CD4-positive, CD25-positive, alpha-beta regulatory T cell (primary cell): ENCODE measurements around the gene CHST3. TPM values are rescaled to one million over a fixed set of nuclear protein-coding genes. Genes with fewer than 3 reads are reported as not detected.

ENCODE experiments used
- ATAC-seq, 2 donors: fragments of 150-1000 bp; cut with Tn5 transposase; one replicate each; pipeline ENCODE4 v1.10.0; 2021; ENCODE audit warnings: low read depth in 2 of 2, moderate number of reproducible peaks in 2 of 2, moderate library complexity in 1 of 2
- DNase-seq, 3 donors: peaks; one replicate each; pipeline versions ENCODE4 v3.0.0 to v3.0.0-alpha.2; 2012 to 2022; ENCODE audit warnings: mixed read lengths in 1 of 3
- H3K27ac ChIP-seq: one replicate; pipeline ENCODE4 v1.7.0; 2013; ENCODE audit warnings: mild to moderate bottlenecking, low read length; ENCODE audit not compliant: insufficient read depth, poor library complexity, severe bottlenecking
- H3K27me3 ChIP-seq: one replicate; pipeline ENCODE4 v1.7.0; 2013; ENCODE audit warnings: low read length; ENCODE audit not compliant: control insufficient read depth, insufficient read depth
- H3K36me3 ChIP-seq: one replicate; pipeline ENCODE4 v1.7.0; 2013; ENCODE audit warnings: mild to moderate bottlenecking, low read length, moderate library complexity; ENCODE audit not compliant: control insufficient read depth, insufficient read depth
- H3K4me1 ChIP-seq: 2 replicates; pipeline ENCODE4 v1.7.0; 2013; ENCODE audit warnings: mild to moderate bottlenecking, low read length; ENCODE audit not compliant: insufficient read depth, control insufficient read depth, poor library complexity, severe bottlenecking
- H3K4me3 ChIP-seq: one replicate; pipeline ENCODE4 v1.7.0; 2013; ENCODE audit warnings: low read depth, mild to moderate bottlenecking, low read length, moderate library complexity
- H3K9me3 ChIP-seq, 2 experiments: 1 replicate in 1 of 2; 2 replicates in 1 of 2; pipeline ENCODE4 v1.7.0; 2013; ENCODE audit warnings: low read length in 2 of 2, mild to moderate bottlenecking in 1 of 2, moderate library complexity in 1 of 2; ENCODE audit not compliant: control insufficient read depth in 2 of 2
- H3K27ac Mint-ChIP-seq, 3 donors: one replicate each; pipeline ENCODE4 v1.8.0; 2020 to 2022; ENCODE audit warnings: mild to moderate bottlenecking in 3 of 3, mixed read lengths in 3 of 3, moderate library complexity in 2 of 3
- H3K27me3 Mint-ChIP-seq: one replicate; pipeline ENCODE4 v1.8.0; 2022; ENCODE audit warnings: mild to moderate bottlenecking, mixed read lengths
- H3K36me3 Mint-ChIP-seq: one replicate; pipeline ENCODE4 v1.8.0; 2020; ENCODE audit warnings: mixed read lengths
- H3K4me1 Mint-ChIP-seq, 4 donors: one replicate each; pipeline ENCODE4 v1.8.0; 2020 to 2022; ENCODE audit warnings: mixed read lengths in 4 of 4, mild to moderate bottlenecking in 1 of 4
- H3K4me3 Mint-ChIP-seq, 4 donors: one replicate each; pipeline ENCODE4 v1.8.0; 2020 to 2022; ENCODE audit warnings: mild to moderate bottlenecking in 4 of 4, mixed read lengths in 4 of 4, moderate library complexity in 3 of 4
- H3K9me3 Mint-ChIP-seq, 7 donors: one replicate each; pipeline ENCODE4 v1.8.0; 2020 to 2022; ENCODE audit warnings: mixed read lengths in 7 of 7, mild to moderate bottlenecking in 3 of 7, moderate library complexity in 2 of 7
- polyA plus RNA-seq, 4 donors: library from polyadenylated mRNA; unstranded; fragments of 300-500 nt; fragmentation: Illumina TruSeq; gene quantifications; one replicate each; pipeline ENCODE4 v1.2.3, GENCODE V29; 2021
- total RNA-seq: library from RNA; stranded (reverse); gene quantifications from one replicate; pipeline ENCODE4 v1.2.3, GENCODE V29; 2022

CHST3 gene
- total and polyA plus RNA-seq, 5 donors from 2014 or later, result not detected

DNA sequence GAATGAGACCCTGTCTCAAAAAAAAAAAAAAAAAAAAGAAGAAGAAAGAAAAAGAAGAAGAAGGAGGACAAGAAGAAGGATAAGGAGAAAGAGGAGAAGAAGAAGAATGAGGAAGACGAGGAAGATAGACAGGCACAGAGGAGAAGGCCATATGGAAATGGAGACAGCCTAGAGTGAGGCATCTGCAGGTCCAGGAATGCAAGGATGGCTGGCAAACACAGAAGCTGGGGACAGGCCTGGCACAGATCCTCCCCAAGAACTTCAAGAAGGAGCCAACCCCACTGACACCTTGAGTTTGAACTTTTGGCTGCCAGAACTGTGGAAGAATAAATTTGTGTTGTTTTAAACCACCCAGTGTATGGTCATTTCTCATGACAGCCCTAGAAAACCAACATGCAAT, 85.3 kb downstream of the CHST3 start:
- no peak overlapping the region for H3K27ac ChIP-seq
- Mint-ChIP-seq H3K27ac (no peak overlapping the region), H3K4me1 (peaks cover 6 to 8% (median 7%) of the 10 kb centered on the region in 4 donors), H3K9me3 (no peaks in the 10 kb centered on the region), H3K4me3 (no peak overlapping the region), H3K36me3 (no peaks in the 10 kb centered on the region), H3K27me3 (peaks cover 12% of the 10 kb centered on the region)
- no peaks in the 10 kb centered on the region for H3K9me3 ChIP-seq
- H3K4me3 ChIP-seq, result no peak overlapping the region
- H3K27me3 ChIP-seq, result no peaks in the 10 kb centered on the region
- no peaks in the 10 kb centered on the region for H3K36me3 ChIP-seq
- H3K4me1 ChIP-seq, result no peaks in the 10 kb centered on the region
- DNase-seq, result no peak
- no peak for ATAC-seq

DNA sequence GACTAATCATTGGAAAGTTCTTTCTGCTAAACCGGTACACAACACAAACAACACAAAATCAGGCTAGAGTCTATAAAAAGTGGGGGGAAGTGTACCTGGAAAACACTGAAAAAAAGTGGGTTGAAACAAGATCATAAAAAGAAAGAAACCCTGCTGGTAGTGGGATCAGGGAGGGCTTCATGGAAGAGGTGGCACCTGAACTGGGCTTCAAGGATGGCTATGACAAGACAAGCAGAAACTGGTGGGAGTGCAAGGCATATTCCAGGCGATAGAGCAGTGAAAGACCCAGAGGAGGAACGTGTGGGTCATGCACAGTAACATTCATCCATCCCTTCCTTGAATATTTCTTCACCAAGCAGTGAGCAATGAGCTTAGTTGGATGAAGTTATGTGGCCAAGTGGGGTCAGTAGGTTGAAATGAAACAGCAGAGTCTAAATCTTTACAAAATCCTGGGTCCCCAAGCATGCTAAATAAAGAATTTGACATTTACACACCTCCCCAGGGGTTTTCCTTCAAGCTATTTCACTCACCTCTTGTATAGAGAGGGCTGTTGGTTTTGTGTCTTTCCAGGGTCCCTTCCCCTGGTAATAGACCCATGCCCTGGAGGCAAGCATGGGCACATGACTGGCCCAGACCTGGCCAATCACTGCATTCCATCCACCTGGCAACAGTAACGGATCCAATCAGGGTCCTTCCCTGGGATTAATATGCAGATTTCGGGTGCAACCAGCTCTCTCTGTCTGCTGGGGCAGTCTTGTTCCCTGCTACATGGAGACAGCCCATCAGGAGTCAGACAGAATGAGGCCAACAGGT, 86.0 kb downstream of the CHST3 start:
- H3K27ac Mint-ChIP-seq, result no peak overlapping the region
- H3K9me3 ChIP-seq, result no peaks in the 10 kb centered on the region
- H3K4me1 ChIP-seq, result no peaks in the 10 kb centered on the region
- H3K27me3 ChIP-seq, result no peaks in the 10 kb centered on the region
- H3K27me3 Mint-ChIP-seq, result peaks cover 12% of the 10 kb centered on the region
- DNase-seq (no peak), ATAC-seq (no peak)
- H3K9me3 Mint-ChIP-seq, result no peaks in the 10 kb centered on the region
- H3K36me3 ChIP-seq, result no peaks in the 10 kb centered on the region
- H3K4me1 Mint-ChIP-seq, result peaks cover 7 to 12% (median 8%) of the 10 kb centered on the region in 4 donors
- H3K36me3 Mint-ChIP-seq, result no peaks in the 10 kb centered on the region
- no peak overlapping the region for H3K4me3 Mint-ChIP-seq
- no peak overlapping the region for H3K4me3 ChIP-seq
- H3K27ac ChIP-seq, result no peak overlapping the region

DNA sequence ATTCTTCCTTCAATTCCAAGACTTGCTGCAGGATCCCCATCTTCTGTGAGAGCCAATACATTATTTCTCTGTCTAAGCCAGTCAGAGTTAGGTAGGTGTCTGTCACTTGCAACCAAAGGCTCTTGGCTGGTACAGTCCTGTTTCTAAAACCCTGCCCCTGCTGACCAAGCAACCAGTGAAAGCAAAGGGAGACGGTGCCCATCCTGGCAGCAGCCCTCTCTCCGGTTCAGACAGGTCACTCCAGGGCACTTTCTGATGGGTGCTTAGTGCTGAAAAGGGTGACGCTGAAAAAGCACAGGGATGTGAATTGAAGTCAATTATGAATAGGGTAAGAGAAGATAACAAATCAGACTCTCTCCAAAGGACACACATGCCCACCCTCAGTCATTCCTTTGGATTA, 86.7 kb downstream of the CHST3 start:
- Histone ChIP-seq H3K9me3 (no peaks in the 10 kb centered on the region), H3K4me3 (no peak overlapping the region), H3K36me3 (no peaks in the 10 kb centered on the region), H3K27me3 (no peaks in the 10 kb centered on the region), H3K27ac (no peak overlapping the region), H3K4me1 (no peaks in the 10 kb centered on the region)
- ATAC-seq, result no peak
- H3K4me3 Mint-ChIP-seq, result no peak overlapping the region
- peaks cover 12% of the 10 kb centered on the region for H3K27me3 Mint-ChIP-seq
- no peak overlapping the region for H3K27ac Mint-ChIP-seq
- no peaks in the 10 kb centered on the region for H3K9me3 Mint-ChIP-seq
- H3K4me1 Mint-ChIP-seq, result peaks cover 7 to 12% (median 8%) of the 10 kb centered on the region in 4 donors
- DNase-seq, result no peak
- H3K36me3 Mint-ChIP-seq, result no peaks in the 10 kb centered on the region

DNA sequence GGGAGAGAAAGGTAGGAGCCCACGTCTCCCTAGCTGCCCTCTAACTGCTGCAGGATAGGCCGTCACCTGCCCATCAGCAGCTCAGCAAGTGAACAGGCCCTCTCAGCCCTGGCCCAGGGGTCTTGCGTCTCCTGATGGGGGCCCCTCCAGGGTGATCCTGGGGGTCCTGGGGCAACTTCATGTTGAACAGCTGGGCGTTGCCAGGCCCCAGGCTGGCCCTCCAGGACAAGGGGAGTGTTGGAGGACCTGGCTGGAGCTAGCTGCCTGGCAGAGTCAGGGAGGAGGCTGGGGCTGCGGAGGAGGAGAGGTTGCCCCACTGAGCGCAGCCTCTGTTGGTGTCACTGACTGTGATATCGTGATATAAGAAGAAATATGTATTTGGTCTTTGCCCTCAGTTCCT, 89.5 kb downstream of the CHST3 start:
- Histone ChIP-seq H3K27ac (no peak overlapping the region), H3K4me1 (no peaks in the 10 kb centered on the region), H3K9me3 (no peaks in the 10 kb centered on the region), H3K36me3 (no peaks in the 10 kb centered on the region), H3K4me3 (no peak overlapping the region), H3K27me3 (no peaks in the 10 kb centered on the region)
- Mint-ChIP-seq H3K27me3 (peaks cover 9% of the 10 kb centered on the region), H3K9me3 (no peaks in the 10 kb centered on the region), H3K4me3 (peak overlapping the region in 1 of 4 donors; percentile 63), H3K36me3 (no peaks in the 10 kb centered on the region), H3K27ac (no peak overlapping the region), H3K4me1 (peaks cover 7 to 16% (median 9%) of the 10 kb centered on the region in 4 donors)
- DNase-seq (no peak), ATAC-seq (no peak)

DNA sequence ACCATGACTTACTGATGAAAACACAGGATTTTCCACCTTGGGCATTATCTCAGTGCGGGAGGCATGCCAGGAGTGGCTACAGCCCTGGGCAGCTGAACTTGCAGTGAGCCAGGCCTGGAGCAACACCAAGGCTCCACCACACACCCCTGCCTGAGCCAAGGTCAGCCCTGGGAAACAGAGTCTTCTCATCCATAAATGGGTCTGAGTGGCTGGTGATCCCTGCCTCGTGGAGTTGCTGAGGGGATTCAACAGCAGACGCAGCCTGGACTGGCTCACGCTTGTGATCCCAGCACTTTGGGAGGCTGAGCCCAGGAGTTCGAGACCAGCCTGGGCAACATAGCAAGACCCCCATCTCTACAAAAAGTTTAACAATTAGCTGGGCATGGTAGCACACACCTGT, 91.9 kb downstream of the CHST3 start:
- Mint-ChIP-seq H3K4me1 (peaks cover 8 to 37% (median 21%) of the 10 kb centered on the region in 4 donors), H3K27me3 (peaks cover 12% of the 10 kb centered on the region)

DNA sequence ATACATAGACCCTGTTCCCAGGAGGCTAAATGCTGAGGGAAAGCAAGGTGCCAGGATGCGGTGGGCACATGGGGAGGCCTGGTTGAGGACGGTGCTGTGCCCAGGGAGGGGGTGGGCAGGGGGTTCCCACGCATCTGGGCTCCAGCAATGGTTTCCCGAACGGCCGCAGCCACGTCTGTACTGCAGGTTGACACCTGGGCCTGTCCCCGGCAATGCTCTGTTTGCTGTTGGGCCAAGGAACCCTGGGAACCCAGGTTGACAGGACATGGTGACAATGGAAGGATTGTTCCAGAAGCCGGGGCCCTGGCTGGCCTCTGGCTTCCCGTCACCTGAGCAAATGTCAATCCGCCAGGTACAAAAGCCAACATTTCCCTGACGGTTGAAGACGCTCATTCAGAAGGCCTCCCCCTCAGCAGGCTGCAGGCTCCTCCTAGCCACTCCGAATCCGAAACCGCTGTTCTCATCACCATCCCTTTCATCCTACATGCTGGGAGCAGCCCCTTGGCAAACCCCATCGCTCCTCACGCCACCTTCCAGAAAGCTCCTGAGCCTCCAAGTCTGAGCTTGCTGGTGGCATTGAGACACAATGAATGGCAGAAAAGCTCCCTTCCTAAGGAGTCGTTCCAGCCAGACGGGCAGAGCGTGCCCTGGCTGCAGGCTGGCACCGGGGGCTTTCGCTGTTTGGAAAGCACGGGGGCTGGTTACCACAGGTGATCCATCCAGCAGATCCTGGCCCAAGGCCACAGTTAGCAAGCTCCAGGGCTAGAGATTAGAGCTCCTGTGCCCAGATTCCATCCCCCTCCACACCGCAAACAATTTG, 92.9 kb downstream of the CHST3 start:
- Mint-ChIP-seq H3K27me3 (peaks cover 12% of the 10 kb centered on the region), H3K4me3 (peak overlapping the region in 2 of 4 donors; percentile 16 to 68), H3K36me3 (no peaks in the 10 kb centered on the region), H3K4me1 (peaks cover 8 to 41% (median 25%) of the 10 kb centered on the region in 4 donors), H3K9me3 (peaks cover 0 to 1% (median 0%) of the 10 kb centered on the region in 7 donors), H3K27ac (peak overlapping the region in 1 of 3 donors; percentile 45)
- no peaks in the 10 kb centered on the region for H3K27me3 ChIP-seq
- ATAC-seq, result no peak
- no peaks in the 10 kb centered on the region for H3K4me1 ChIP-seq
- H3K36me3 ChIP-seq, result peaks cover 1% of the 10 kb centered on the region
- DNase-seq, result no peak
- H3K9me3 ChIP-seq, result no peaks in the 10 kb centered on the region
- H3K27ac ChIP-seq, result no peak overlapping the region
- no peak overlapping the region for H3K4me3 ChIP-seq

More for the DNA sequence above, 91.9 kb downstream of the CHST3 start:
- Histone ChIP-seq H3K27ac (no peak overlapping the region), H3K27me3 (no peaks in the 10 kb centered on the region), H3K4me3 (no peak overlapping the region), H3K36me3 (no peaks in the 10 kb centered on the region), H3K4me1 (no peaks in the 10 kb centered on the region), H3K9me3 (no peaks in the 10 kb centered on the region)
- H3K27ac Mint-ChIP-seq, result no peak overlapping the region
- peaks cover 0 to 1% (median 0%) of the 10 kb centered on the region in 7 donors for H3K9me3 Mint-ChIP-seq
- no peak for DNase-seq
- no peaks in the 10 kb centered on the region for H3K36me3 Mint-ChIP-seq
- H3K4me3 Mint-ChIP-seq, result no peak overlapping the region
- no peak for ATAC-seq

DNA sequence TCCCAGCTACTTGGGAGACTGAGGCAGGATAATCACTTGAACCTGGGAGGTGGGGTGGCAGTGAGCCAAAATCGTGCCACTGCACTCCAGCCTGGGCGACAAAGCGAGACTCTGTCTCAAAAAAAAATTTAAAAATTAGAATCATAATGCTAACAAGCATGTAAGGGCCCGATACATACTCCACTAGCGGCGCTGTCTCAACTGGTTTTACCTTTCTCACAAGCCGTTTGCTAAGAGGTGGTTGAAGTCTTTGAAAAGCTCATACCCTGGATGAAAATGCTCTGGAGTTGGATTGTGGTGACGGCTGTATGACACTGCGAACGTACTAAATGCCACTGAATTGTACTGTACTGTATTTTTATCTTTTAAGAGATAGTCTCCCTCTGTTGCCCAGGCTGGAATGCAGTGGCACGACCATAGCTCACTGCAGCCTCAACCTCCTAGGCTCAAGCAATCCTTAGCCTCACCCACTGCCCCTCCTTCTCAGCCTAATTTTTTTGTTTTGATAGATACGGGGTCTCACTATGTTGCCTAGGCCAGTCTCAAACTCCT, 94.2 kb downstream of the CHST3 start:
- H3K36me3 Mint-ChIP-seq, result peaks cover 2% of the 10 kb centered on the region

More for the DNA sequence above, 94.2 kb downstream of the CHST3 start:
- ATAC-seq (no peak), DNase-seq (no peak)
- H3K27me3 ChIP-seq, result no peaks in the 10 kb centered on the region
- Mint-ChIP-seq H3K4me1 (peaks cover 8 to 49% (median 25%) of the 10 kb centered on the region in 4 donors), H3K9me3 (peaks cover 0 to 1% (median 0%) of the 10 kb centered on the region in 7 donors), H3K27ac (peak overlapping the region in 2 of 3 donors; percentile 34 to 45), H3K4me3 (peak overlapping the region in 1 of 4 donors; percentile 71), H3K27me3 (peaks cover 7% of the 10 kb centered on the region)
- H3K4me3 ChIP-seq, result no peak overlapping the region
- no peaks in the 10 kb centered on the region for H3K9me3 ChIP-seq
- H3K4me1 ChIP-seq, result peaks cover 4% of the 10 kb centered on the region
- peaks cover 13% of the 10 kb centered on the region for H3K36me3 ChIP-seq
- H3K27ac ChIP-seq, result no peak overlapping the region
